ENCODE results near the gene TTBK2. TPM values are rescaled to one million over a fixed set of nuclear protein-coding genes. Genes with fewer than 3 reads are reported as not detected.
A peak's percentile ranks its signal among the peaks of the same experiment; 100 is the strongest.
"Not testable (repeated sequence)": the region's sequence is repeated elsewhere in the genome, so short reads cannot be mapped to it uniquely, and the experiment has no call there.

Gene TTBK2
- total RNA-seq, 1 experiment from 2014 or later, result 12.5 TPM

DNA sequence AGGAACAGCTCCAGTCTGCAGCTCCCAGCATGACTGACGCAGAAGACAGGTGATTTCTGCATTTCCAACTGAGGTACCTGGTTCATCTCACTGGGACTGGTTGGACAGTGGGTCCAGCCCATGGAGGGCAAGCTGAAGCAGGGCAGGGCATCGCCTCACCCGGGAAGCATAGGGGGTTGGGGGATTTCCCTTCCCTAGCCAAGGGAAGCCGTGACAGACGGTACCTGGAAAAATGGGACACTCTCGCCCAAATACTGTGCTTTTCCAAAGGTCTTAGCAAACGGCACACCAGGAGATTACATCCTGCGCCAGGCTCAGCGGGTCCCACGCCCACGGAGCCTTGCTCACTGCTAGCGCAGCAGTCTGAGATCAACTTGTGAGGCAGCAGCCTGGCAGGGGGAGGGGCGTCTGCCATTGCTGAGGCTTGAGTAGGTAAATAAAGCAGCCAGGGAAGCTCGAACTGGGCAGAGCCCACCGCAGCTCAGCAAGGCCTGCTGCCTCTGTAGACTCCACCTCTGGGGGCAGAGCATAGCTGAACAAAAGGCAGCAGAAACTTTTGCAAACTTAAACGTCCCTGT, 156.3 kb downstream of the TTBK2 start:
- not testable (repeated sequence) for DNase-seq (ENCODE audit: low spot score)

DNA sequence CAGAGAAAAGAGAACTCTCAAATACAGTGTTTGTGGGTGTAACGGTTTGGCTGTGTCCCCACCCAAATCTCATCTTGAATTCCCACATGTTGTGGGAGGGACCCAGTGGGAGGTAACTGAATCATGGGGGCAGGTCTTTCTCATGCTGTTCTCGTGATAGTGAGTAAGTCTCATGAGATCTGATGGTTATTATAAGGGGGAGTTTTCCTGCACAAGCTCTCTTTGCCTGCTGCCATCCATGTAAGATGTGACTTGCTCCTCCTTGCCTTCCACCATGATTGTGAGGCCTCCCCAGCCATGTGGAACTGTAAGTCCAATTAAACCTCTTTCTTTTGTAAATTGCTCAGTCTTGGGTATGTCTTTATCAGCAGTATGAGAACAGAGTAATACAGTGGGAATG, 158.8 kb downstream of the TTBK2 start:
- not testable (repeated sequence) for DNase-seq (ENCODE audit: low spot score)

DNA sequence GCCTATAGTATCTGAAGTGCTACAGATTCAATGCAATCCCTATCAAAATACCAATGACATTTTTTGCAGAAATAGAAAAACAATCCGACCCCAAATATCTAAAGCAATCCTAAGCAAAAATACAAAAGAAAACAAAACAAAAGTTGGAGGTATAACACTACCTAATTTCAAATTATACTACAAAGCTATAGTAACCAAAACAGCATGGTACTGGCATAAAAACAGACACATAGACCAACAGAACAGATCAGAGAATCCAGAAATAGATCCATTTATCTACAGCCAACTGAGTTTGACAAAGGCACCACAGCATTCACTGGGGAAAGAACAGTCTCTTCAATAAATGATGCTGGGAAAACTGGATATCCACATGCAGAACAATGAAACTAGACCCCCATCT, 159.8 kb downstream of the TTBK2 start:
- no peak for DNase-seq (ENCODE audit: low spot score)

DNA sequence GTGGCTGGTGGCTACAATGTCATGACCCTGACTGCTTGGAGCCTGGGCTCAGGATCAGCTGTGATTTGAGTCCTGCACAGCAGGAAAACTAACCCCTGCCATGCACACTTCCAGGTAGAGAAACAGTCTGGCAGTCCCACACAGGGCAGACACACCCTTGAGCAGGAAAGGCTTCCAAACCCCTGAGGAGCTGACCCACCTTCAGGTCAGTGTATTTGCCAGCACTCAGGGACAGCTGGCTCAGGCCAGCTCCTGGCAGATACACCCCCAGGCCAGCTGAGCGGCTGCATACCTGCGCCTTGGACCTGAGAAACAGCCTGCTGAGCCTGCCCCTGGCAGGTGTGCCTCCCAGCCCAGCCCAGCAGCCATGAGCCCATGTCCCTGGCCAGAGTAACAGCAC, 161.5 kb downstream of the TTBK2 start:
- no peak for DNase-seq (ENCODE audit: low spot score)

DNA sequence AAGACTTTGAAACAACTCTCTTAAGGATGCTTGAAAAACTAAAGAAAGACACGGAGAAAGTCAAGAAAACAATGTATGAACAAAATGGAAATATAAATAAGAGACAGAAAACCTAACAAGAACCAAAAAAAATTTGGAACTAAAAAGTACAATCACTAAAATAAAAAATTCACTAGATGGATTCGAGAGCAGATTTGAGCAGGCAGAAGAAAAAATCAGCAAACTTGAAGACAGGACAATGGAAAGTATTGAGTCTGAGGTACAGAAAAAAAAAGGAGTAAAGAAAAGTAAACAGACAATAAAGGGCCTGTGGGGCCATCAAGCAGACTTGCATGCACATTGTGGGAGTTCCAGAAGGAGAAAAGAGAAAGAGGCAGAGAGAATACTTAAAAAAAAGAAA, 170.3 kb downstream of the TTBK2 start:
- DNase-seq (ENCODE audit: low spot score), result no peak

DNA sequence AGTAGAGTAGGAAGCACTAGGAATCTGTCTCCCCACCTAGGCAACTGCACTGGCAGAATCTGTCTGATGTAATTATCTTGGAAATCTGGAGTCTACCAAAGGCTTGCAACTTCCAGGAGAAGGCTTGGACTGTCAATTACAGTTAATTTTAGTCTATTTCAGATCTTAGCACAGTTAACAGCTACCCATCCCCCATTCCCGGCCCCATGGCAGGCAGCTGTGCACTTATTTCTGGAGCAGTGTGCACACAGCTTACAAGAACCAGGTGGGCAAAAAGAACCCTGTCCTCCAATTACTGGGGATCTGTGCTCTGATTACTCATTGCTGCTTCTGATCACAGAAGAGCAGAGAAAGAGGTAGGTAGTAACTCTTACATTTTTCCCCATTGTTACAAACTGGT, 171.3 kb downstream of the TTBK2 start:
- DNase-seq (ENCODE audit: low spot score), result no peak

DNA sequence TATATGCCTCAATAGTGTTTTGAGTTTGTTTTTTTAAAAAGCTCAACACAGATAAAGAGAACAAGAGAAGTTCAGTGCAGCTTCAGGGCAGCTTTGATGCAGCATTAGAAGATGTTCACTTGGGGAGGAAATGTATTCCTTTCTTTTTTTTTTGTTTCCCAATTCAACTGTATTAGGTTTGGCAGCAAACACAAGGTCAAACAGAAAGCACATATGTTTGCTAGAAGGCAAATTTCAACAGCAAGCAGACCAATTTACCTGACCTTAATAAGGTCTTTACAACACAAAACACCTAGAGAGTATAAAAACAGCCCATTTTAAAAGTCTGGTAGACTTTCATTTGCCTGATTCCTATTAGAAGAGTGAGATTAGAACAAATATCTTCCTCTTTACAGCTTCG, 176.4 kb downstream of the TTBK2 start:
- DNase-seq (ENCODE audit: low spot score), result no peak

DNA sequence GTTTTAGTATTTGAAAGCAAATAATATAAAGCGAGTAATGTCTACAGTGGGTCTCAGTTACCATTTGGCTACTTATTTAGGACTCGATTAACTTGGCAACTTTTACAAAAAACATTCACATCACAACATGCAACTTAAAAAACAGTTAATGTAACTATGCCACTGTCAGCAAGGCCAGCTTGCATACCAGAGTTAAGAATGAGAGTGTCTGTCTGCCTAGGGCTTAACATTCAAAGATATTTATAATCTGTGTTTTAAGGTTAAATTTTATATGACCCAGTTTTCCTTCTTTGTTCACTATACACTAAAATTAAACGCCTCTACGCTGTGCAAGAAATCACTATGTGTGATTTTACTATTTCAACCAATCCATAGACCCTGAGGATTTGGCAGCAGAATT, 178.4 kb downstream of the TTBK2 start:
- no peak for DNase-seq (ENCODE audit: low spot score)

DNA sequence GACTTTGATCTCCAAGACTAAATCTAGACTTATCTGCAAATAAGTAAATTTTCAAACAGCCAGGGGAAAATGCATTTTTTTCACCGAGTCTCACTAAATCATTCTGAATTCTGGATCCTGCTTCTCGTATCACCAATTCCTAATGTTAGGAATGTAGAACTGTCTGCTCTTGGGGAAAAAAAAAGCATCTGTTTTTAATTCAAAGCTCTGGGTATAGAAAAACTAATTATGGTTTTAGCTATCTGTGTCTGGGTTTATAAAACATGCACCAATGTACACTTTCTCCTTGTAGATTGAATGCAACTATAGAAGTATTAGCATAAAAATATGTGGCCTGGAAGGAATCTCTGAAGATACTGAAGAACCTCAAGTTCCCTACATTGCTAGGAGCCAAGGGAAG, 178.9 kb downstream of the TTBK2 start:
- DNase-seq (ENCODE audit: low spot score), result no peak

DNA sequence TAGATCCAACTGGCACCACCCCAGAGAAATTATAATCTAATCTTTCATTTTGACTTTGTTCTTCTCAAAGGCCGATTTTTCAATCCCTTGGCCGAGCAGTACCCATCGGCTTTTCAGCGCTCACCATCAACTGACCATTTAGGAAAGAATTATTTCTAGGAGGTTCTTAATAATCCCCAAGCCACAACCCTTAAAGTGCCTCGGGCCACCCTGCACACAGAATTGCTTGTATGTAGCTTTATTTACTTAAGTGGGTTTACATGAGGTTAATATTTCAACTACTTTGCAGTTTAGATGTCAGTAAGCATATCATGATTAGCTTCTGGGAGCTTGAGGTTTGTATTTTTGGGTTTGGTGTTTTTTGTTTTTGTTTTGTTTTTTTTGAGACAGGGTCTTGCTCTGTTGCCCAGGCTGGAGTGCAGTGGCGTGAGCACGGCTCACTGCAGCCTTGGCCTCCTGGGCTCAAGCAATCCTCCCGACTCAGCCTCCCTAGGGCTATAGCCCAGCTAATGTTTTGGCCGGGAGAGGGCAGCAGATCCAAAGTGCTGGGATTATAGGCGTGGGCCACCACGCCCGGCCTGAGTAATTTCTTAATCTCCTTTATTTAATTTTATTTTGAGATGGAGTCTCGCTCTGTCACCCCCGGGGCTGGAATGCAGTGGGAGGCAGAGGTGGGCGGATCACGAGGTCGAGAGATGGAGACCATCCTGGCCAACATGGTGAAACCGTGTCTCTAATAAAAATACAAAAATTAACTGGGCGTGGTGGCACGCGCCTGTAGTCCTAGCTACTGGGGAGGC, 182.8 kb downstream of the TTBK2 start:
- peak; percentile 39 for DNase-seq (ENCODE audit: low spot score)

DNA sequence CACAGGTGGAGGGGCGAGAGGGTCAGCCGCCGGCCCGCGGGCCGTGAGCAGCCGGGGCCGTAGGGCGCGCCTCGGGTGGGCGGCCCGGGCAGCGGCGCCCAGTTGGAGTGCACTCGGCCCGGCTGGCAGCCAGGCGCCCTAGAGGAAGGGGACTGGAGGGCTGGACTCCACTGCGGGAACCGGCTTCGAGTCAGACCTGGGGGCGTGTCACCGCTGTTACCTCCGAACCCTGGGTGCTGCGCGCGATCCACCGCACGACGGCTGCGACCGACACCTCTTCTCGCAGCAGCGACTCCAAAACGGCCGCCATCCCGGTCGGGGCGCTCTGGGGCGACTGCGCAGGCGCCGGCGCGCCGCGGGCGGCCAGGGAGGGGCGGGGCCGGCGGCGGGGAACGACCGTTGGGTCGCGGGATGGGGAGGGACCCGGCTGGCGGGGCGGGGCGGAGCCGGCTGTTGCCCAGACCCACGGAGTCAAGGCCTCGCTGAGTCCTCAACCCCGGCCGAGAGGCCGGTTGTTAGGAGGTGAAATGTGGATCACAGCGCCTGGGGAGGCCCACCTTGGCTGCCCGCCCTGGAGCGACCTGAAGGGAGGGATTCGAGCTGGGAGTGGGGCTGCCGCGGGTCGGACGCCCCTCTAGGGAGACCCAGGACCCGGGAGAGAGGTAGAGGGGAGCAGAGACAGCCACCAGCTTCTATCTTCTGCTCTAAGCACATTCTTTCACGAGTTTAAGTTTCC, 183.6 kb downstream of the TTBK2 start, which contains the start of gene CDAN1:
TSS of gene CDAN1 (minus strand) at position 336 of the 736 bp plus-strand sequence. CDS start at position 310, 26 bp downstream.
- DNase-seq (ENCODE audit: low spot score), result peak; percentile 89

DNA sequence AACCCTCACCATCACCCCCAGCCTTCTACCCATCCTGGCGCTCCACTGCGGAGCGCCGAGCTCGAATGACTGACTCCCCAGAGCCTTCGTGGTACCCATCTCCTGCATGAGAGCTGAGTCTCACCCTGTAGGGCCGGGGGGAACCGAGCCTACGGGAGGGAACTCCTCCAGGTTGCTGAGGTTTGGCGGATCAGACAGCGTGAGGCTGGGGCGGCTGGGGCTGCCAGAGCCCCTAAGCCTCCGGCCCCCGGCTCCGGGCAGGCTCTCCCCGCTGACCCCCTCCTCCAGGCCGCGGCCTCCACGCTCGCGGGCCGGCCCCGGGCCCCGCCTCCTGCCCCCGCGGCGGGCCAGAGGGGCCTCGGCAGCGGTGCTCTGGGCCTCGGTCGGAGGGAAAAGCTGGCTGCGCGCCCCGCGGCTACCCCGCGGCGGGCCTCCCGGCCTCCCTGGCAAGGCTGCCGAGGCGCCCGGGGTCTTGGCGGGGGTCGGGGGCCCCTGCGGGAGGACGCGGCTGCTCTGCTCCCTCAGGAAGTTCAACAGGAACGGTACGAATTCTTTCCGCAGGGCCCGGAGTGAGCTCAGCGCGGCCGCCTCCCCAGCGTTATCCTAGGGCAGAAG, 184.3 kb downstream of the TTBK2 start:
- DNase-seq (ENCODE audit: low spot score), result no peak

DNA sequence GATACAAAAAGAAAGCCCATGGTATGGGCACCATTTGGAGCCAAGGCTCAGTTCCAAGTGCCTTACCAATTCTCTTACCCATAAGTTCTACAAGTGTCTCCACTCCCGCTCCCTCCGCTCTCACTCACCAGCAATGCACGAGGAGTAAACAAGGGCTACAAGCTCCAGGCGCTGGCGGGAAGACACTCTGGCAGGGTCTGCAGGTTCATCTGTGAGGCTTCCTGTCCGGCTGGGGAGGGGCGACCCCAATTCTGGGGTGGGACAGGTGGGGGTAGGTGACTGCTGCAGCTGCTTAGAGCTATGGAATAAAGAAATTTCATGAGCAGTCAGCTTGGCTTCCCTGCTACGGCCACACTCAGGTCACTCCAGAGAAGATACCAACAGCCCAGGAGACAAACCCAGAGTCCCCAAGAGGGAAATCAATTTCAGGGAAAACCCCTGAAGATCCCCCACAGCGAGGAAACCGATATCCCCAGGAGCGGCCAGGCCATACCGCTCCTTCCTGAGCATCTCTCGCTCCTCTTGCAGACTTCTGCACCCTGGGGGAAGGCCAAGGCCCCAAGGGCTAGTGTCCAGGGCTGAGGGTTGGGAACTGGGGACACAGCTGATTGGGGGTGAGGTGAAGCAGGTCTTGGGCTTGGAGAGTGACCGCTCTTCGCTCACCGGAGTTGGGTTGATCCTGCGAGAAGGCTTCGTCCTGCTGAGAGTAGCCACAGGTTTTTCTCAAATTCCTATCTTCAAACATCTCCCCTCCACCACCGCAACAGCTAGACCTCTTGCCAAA, 185.0 kb downstream of the TTBK2 start:
- no peak for DNase-seq (ENCODE audit: low spot score)

DNA sequence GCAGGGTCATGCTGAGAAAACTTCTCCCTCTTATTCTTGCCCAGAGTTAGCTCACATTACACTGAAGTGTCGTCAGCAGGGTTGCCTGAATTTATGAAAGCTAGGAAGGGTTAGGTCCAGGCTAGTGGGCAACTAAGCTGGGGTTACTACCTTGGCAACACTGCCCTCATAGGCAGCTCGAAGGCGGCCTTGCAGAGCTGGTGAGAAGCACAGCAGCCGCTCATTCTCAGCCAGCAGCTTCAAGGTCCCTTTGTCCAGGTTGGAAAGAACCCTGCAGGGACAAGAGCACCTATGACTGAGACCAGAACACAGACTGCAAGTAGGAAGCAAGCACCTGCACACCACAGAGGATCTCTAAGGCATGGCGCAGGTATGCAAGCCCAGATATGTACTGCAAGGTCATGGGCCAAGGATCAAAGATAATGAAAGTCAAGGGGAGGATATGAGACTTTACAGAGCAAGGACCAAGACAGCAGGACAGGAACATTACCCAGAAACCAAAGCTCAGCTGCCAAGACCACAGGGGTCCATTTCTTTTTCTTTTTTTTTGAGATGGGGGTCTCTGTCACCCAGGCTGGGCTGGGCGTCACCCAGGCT, 186.4 kb downstream of the TTBK2 start:
- DNase-seq (ENCODE audit: low spot score), result no peak

DNA sequence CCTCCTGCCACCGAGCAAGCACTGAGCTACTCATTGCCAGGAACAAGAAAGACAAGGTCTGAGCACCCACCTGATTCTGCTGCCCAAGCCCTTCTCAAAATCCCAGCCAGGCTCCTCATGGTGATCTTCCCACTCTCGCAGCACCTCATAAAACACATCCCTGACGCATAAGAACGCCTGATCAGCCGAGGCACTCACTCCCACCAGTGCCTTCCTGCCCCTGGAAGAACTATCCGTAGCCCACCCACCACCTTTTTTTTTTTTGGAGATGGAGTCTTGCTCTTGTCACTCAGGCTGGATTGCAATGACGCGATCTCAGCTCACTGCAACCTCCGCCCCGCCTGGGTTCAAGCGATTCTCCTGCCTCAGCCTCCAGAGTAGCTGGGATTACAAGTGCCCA, 187.6 kb downstream of the TTBK2 start:
- DNase-seq (ENCODE audit: low spot score), result no peak

DNA sequence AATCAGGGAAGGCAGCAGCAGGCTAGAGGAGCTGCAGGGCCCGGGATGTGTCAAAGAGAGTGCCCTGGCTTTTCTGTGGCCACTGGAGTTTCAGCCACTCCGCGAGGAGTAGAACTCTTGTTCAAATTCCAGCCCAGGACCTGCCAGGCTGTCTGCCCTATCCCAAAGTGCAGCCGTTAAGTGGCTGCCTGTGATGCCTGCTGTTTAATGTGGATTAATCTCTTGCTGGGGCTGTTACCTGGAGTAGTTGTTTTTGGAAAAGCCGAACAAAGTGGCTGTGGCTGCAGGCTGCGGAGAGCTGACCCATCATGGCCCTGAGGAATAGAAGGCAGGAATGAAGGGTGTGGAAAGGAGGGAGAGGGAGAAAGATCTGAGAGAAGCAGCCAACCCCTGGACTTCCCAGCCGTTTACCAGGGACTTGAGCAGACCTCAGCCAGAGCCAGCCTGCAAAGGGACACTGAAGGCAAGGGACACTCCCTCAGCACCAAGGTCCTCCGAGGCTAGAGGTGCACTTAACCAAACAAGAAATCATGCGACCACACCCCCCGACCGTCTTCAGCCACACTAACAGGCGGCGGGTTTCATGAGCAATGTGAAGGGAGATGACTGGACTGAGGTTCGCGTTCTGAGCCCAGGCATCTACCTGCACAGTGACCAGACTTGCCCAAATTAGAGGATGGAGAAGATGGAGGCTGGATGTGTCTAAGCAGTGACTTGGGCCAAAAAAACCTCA, 188.3 kb downstream of the TTBK2 start:
- DNase-seq (ENCODE audit: low spot score), result no peak

DNA sequence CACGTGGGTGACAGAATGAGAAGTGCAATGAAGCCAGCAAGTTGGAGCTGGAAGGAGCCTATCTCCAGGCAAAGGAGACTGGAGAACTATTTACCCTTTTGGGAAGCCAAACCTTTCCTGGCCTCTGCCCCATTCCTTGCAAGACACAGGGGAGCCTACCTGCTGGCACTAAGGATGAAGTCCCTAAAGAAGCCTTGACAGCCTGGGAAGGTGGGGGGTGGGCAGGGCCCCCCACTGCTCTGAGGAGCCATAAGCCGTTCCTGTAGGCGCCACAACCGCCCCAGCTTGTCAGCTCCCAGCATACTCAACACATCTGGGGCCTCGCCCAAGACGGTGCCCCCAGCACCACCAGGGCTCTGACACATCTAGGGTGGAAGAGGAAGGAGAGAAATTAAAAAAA, 189.1 kb downstream of the TTBK2 start:
- no peak for DNase-seq (ENCODE audit: low spot score)

DNA sequence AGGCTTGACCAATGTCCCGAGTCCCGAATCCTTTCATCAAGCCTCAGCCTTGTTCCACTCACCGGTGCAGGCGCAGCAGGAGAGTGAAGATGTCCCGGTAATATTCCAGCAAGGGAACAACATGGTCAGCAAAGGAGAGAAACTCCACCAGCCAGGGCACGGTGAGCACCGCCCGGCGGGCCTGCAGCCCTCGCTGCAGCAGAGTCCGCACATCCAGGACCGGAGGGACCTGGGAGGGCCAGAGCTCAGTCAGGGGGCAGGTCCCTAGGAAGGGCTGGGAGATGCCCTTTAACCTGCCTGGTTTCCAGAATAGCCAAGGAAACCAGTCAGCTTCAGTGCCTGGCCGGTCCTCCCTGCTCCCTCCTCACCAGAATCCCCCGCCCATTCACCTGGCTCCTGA, 190.0 kb downstream of the TTBK2 start:
- no peak for DNase-seq (ENCODE audit: low spot score)

DNA sequence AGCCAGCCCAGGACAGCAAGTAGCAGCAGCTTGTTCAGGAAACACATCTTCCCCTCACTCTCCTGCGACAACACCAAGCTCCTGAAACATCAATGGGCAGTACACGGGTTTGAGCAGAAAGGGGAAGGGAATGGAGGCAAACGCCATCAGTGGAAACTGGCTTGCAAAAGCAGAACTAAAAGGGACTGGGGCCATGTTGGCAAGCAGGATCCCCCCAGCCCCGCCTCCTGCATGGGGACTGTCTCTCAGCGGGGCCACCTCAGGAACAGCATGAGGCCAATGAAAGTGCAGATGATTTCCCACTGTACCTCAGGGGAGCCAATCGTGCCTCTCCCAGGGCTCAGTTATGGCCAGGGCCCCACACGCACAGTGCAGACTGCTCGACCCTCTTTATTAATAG, 190.4 kb downstream of the TTBK2 start:
- no peak for DNase-seq (ENCODE audit: low spot score)

DNA sequence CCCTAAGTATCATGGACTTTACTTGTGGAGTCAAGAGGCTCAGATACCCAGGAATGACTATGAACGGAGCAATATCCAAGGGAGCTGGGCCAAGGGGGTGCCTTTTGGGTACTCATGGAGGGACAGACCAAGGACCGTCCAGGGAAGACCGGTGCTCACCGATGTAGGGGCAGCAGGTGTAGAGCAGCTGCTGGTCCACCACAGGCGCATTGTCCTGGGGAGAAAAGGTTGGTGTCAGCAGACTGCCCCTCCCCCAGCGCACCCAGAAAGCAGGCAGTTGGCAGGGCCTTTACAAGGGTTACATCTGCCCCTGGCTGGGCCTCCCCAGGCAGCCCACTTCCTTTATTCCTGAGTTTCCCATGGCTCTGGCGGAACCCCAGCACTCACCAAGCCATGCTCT, 191.2 kb downstream of the TTBK2 start:
- DNase-seq (ENCODE audit: low spot score), result no peak

Measured in HT-29 (cell line).